K562 (cell line): ENCODE results near the gene SBDS. TPM values are rescaled to one million over a fixed set of nuclear protein-coding genes. Genes with fewer than 3 reads are reported as not detected.

Experiments
- ARHGAP35 ChIP-seq: fragments of 450-650 bp; IDR thresholded peaks from 2 replicates; pipeline ENCODE4 v1.6.1; 2018; ENCODE audit not compliant: partially characterized antibody
- CHD7 ChIP-seq: fragments of 200-600 bp; sonication (generic); IDR thresholded peaks from one replicate; pipeline ENCODE4 v1.6.1; 2012; ENCODE audit warnings: mild to moderate bottlenecking, low read depth, low read length, inconsistent platforms
- ZBTB43 ChIP-seq: sonication (generic); formaldehyde crosslinking; IDR thresholded peaks from 2 replicates; pipeline ENCODE4 v1.8.0; 2023; ENCODE audit warnings: mild to moderate bottlenecking, missing genetic modification reagents
- ZNF143 ChIP-seq: sonication (generic); formaldehyde crosslinking; IDR thresholded peaks from 2 replicates; pipeline ENCODE4 v1.9.0; 2022; ENCODE audit warnings: mild to moderate bottlenecking, missing genetic modification reagents
- polyA plus RNA-seq, 8 experiments: library from polyadenylated mRNA; depleted of rRNA in 4 of 8; stranded (reverse) in 5 of 8; unstranded in 3 of 8; fragments of >200 nt; fragmentation: Nextera tagmentation in 2 of 8; fragmentation: Illumina TruSeq in 1 of 8; extraction: Ambion mirVana in 2 of 8; extraction: Trizol in 1 of 8; gene quantifications; 2 replicates each; pipeline versions ENCODE4 v1.2.1 to v1.2.3, GENCODE V29; 2011 to 2014; ENCODE audit warnings: inconsistent platforms in 1 of 8, missing spikeins in 1 of 8
- total RNA-seq, 7 experiments: library from RNA; depleted of rRNA in 6 of 7; stranded (reverse); fragments of >200 nt in 6 of 7; fragmentation: Illumina TruSeq in 2 of 7; extraction: Trizol in 2 of 7; gene quantifications; 2 replicates each; pipeline versions ENCODE4 v1.2.1 to v1.2.3, GENCODE V29; 2011 to 2021; ENCODE audit warnings: low replicate concordance in 1 of 7
- TF ChIP-seq, protein P1 (sequence below): fragments of 250-450 bp; sonication (Bioruptor Pico); IDR thresholded peaks from 2 replicates; pipeline ENCODE4 v1.4.0; 2020
- TF ChIP-seq, protein P2 (sequence below): fragments of 250-450 bp; sonication (Bioruptor Pico); IDR thresholded peaks from 2 replicates; pipeline ENCODE4 v1.4.0; 2020

Gene SBDS
- total and polyA plus RNA-seq, 9 of the 15 experiments (the other 6 are each of a cell fraction or from before 2014, with no cell fraction given), result 105 to 174 (median 117) TPM

DNA sequence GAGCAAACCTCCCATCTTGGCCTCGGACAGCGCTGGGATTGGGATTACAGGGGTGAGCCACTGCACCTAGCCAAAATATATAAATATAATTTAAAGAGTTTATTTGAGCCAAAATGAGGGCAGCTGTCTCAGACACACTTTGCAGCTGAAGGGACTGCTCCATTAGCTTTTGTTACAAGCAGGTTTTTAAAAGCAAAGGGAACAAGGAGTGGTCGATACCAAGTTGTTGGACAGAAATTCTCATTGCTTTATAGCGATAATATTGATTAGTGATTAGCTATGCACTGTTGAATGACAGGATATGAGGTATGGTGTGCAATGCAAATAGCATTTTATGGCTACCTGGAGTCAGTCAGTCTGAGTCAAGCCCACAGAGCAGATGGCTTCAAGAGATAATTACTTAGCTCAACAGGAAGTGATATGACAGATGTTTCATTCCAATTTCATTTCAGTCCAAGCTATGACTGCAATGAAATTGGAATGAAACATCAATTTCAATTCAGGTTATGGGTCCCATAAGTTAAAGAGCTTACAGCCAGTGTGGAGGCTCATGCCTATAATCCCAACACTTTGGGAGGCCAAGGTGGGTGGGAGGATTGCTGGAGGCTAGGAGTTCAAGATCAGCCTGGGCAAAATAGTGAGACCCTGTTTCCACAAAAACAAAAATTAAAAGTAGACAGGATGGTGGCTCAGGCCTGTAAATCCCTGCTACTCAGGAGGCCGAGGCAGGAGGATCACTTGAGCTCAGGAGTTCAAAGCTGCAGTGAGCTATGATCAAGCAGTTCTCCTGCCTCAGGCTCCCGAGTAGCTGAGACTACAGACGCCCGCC is 24.4 kb upstream of the SBDS start (continued):
- TF ChIP-seq CHD7 (no peak), ARHGAP35 (no peak), ZBTB43 (CRISPR knock-in tag) (no peak), ZNF143 (no peak)
- TF ChIP-seq, protein P1, sequence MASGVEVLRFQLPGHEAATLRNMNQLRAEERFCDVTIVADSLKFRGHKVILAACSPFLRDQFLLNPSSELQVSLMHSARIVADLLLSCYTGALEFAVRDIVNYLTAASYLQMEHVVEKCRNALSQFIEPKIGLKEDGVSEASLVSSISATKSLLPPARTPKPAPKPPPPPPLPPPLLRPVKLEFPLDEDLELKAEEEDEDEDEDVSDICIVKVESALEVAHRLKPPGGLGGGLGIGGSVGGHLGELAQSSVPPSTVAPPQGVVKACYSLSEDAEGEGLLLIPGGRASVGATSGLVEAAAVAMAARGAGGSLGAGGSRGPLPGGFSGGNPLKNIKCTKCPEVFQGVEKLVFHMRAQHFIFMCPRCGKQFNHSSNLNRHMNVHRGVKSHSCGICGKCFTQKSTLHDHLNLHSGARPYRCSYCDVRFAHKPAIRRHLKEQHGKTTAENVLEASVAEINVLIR (CRISPR knock-in tag), result no peak
- TF ChIP-seq, protein P2, sequence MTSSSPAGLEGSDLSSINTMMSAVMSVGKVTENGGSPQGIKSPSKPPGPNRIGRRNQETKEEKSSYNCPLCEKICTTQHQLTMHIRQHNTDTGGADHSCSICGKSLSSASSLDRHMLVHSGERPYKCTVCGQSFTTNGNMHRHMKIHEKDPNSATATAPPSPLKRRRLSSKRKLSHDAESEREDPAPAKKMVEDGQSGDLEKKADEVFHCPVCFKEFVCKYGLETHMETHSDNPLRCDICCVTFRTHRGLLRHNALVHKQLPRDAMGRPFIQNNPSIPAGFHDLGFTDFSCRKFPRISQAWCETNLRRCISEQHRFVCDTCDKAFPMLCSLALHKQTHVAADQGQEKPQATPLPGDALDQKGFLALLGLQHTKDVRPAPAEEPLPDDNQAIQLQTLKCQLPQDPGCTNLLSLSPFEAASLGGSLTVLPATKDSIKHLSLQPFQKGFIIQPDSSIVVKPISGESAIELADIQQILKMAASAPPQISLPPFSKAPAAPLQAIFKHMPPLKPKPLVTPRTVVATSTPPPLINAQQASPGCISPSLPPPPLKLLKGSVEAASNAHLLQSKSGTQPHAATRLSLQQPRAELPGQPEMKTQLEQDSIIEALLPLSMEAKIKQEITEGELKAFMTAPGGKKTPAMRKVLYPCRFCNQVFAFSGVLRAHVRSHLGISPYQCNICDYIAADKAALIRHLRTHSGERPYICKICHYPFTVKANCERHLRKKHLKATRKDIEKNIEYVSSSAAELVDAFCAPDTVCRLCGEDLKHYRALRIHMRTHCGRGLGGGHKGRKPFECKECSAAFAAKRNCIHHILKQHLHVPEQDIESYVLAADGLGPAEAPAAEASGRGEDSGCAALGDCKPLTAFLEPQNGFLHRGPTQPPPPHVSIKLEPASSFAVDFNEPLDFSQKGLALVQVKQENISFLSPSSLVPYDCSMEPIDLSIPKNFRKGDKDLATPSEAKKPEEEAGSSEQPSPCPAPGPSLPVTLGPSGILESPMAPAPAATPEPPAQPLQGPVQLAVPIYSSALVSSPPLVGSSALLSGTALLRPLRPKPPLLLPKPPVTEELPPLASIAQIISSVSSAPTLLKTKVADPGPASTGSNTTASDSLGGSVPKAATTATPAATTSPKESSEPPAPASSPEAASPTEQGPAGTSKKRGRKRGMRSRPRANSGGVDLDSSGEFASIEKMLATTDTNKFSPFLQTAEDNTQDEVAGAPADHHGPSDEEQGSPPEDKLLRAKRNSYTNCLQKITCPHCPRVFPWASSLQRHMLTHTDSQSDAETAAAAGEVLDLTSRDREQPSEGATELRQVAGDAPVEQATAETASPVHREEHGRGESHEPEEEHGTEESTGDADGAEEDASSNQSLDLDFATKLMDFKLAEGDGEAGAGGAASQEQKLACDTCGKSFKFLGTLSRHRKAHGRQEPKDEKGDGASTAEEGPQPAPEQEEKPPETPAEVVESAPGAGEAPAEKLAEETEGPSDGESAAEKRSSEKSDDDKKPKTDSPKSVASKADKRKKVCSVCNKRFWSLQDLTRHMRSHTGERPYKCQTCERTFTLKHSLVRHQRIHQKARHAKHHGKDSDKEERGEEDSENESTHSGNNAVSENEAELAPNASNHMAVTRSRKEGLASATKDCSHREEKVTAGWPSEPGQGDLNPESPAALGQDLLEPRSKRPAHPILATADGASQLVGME, result 0 out of 2 replicates have a peak, but pooled peaks have one; percentile 40
